Measurements from ENCODE around the gene IFIT1.
A peak's percentile ranks its signal among the peaks of the same experiment; 100 is the strongest.
"Not testable (repeated sequence)": the region's sequence is repeated elsewhere in the genome, so short reads cannot be mapped to it uniquely, and the experiment has no call there.

IFIT1 gene

DNA sequence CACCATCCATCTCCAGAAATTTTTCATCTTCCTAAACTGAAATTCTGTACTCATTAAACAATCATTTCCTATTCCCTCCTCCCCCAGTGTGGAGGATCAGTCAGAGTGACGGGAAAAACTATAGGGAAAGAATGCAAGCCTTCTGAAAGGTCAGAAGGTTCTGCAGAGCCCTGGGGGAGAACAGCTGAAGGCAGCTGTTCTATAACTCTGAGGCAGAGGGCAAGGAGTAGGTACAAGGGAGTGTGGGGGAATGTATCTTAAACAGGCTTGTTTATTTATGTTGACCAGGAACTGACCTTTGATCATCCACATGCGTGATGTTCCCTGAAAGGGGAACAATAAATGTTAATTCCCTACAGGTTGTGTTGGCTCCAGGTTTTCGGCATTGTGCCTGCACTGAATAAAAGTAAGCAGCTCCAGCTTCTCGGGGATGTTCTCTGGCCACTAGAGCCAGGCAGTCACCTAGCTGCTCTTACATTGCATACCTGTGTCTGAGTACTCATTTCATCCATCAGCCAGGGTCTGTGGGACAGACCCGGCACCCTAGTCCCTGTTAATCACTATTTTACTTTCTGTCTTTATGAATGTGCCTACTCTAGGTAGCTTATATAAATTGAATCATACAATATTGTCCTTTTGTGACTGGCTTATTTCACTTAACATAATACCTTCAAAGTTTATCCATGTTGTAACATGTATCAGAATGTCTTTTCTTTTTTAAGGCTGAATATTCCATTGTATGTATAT, 5.8 kb downstream of the IFIT1 start:
- DNase-seq (ENCODE audit: low spot score): no peak

- DNase-seq (ENCODE audit: low spot score): no peak
These were observed 7.5 kb downstream of the IFIT1 start for GRCh38 chr10:89399956-89400355.

DNA sequence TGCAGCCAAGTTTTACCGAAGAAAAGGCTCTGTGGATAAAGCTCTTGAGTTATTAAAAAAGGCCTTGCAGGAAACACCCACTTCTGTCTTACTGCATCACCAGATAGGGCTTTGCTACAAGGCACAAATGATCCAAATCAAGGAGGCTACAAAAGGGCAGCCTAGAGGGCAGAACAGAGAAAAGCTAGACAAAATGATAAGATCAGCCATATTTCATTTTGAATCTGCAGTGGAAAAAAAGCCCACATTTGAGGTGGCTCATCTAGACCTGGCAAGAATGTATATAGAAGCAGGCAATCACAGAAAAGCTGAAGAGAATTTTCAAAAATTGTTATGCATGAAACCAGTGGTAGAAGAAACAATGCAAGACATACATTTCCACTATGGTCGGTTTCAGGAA, 10.6 kb downstream of the IFIT1 start:
- DNase-seq (ENCODE audit: low spot score): no peak

GRCh38 chr10:89404104-89405047, 12.0 kb downstream of the IFIT1 start:
- no peak for DNase-seq (ENCODE audit: low spot score)

DNA sequence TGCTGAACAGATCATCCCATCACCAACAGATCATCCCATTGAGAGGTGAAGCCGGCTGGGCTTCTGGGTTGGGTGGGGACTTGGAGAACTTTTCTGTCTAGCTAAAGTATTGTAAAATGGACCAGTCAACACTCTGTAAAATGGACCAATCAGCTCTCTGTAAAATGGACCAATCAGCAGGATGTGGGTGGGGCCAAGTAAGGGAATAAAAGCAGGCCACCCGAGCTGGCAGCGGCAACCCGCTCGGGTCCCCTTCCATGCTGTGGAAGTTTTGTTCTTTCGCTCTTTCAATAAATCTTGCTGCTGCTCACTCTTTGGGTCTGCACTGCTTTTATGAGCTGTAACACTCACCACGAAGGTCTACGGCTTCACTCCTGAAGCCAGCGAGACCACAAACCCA, 13.8 kb downstream of the IFIT1 start:
- DNase-seq (ENCODE audit: low spot score): not testable (repeated sequence)

DNA sequence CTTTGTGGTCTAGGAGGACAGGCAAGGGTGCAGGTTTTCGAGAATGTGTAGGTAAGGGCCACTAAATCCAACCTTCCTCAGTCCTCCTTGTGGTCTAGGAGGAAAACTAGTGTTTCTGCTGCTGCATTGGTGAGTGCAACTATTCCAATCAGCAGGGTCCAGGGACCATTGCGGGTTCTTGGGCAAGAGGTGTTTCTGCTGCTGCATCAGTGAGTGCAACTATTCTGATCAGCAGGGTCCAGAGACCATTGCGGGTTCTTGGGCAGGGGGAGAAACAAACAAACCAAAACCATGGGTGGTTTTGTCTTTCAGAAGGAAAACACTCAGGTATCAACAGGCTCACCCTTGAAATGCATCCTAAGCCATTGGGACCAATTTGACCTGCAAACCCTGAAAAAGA, 15.4 kb downstream of the IFIT1 start:
- not testable (repeated sequence) for DNase-seq (ENCODE audit: low spot score)

DNA sequence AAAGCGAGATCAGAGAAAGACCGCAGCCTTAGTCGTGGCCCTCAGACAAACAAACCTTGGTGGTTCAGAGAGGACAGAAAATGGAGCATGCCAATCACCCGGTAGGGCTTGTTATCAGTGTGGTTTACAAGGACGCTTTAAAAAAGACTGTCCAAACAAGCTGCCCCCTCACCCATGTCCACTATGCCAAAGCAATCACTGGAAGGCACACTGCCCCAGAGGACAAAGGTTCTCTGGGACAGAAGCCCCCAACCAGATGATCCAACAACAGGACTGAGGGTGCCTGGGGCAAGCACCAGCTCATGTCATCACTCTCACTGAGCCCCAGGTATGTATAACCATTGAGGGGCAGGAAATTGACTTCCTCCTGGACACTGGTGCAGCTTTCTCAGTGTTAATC, 16.9 kb downstream of the IFIT1 start:
- DNase-seq (ENCODE audit: low spot score): not testable (repeated sequence)

DNA sequence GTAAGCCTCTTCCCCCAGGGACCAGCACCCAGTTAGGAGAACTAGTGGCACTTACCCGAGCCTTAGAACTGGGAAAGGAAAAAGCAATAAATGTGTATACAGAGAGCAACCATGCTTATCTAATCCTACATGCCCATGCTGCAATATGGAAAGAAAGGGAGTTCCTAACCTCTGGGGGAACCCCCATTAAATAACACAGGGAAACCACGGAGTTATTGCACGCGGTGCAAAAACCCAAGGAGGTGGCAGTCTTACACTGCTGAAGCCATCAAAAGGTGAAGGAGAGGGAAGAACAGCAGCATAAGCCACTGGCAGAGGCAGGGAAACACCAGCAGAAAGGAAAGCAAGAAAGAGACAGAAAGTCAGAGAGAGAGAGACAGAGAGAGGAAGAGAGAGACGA, 18.1 kb downstream of the IFIT1 start:
- DNase-seq (ENCODE audit: low spot score): not testable (repeated sequence)

- DNase-seq (ENCODE audit: low spot score): not testable (repeated sequence)
These were observed 18.7 kb downstream of the IFIT1 start for GRCh38 chr10:89411135-89411534.

GRCh38 chr10:89412276-89412675, 19.9 kb downstream of the IFIT1 start:
- DNase-seq (ENCODE audit: low spot score): not testable (repeated sequence)

DNA sequence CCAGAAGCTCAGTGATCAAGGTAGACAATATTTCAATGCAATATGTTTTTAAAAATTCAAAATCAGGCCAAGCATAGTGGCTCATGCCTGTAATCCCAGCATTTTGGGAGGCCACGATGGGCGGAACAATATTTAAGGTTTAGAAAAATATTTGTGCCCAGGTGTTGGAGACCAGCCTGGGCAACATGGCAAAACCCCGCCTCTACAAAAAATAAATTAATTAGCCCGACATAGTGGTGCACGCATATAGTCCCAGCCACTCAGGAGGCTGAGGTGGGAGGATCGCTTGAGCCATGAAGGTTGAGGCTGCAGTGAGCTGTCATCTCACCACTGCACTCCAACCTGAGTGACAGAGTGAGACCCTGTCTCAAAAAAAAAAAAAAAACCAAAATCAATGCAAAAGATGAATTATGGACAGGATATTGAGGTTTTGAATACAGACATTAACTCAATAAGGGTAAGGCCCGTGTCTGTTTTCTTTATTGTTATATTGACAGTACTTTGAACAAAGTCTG, 21.0 kb downstream of the IFIT1 start:
- DNase-seq (ENCODE audit: low spot score): no peak

DNA sequence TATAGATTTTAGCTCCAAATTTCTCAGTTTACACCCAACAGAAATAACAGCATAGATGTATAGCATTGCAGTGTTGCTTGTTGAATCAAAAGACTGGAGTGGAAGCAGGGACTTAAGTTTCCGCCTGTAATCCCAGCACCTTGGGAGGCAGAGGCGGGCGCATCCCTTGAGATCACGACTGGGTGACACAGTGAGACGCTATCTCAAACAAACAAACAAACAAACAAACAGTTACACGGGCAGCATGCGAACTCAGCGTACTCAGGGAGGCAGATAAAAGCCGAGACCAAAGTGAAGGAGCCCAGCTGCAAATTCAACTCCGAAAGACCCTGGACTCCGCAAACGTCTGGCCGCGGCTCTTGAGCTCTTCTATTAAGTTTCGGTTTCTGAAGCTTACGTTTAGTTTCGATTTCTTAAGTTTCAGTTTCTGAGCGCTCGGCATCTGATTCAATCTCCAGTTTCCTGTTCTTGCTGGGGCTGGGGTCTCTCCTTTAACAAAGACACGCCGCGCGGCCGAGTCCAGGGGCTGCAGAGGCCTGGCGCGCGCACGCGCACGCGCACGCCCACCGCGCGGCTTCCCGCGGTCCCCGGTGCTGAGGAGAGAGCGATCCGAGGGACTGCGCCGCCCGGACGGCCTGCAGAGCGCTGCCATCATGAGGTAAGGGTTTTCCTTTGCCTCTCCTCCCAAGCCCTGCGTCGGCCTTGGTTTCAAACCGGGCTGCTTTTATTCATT, 21.9 kb downstream of the IFIT1 start, which contains the start of gene IFIT5:
Gene IFIT5 (plus strand): TSS at position 423 of the 733 bp plus-strand sequence. CDS start 231 bp downstream, at position 654.
- peak; percentile 76 for DNase-seq (ENCODE audit: low spot score)

- peak; percentile 61 for DNase-seq (ENCODE audit: low spot score)
These were observed 22.7 kb downstream of the IFIT1 start for GRCh38 chr10:89414879-89415821.

DNA sequence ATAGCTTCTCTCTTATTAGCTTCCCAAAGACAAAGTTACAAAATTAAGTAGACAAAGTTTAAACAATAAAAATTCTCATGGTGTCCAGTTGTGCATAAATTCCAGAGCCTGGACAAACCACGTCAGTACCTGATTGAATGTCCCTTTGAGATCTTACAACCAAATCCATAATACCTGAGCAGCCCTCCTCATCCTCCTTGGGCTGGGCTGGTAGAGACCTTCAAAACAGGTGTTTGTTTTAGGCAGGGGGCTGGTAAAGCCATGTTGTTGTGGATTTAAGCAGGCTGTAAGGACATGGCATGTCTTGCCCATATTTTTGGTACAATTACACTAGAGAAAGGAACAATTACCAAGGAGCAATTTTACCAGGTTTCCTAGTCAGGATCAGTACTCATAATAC, 24.0 kb downstream of the IFIT1 start:
- DNase-seq (ENCODE audit: low spot score): no peak

DNA sequence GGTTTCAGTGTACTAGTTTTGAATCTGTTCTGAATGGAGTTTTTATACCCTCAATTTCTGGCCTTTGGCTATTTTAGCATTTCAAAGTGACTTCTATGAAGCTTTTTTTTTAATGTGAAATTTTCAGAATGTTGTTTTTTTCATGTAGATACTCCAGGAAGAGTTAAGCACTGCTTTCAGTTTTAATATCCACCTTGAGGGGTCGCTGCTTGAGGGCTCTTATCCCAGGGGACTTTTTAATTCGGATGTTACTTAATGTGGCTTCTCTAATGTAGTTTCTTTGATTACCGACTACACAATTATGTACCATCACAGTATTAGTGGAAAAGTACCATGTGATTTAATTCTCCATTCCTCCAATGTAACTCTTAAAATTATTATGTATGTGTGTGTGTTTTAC, 27.1 kb downstream of the IFIT1 start:
- DNase-seq (ENCODE audit: low spot score): no peak

GRCh38 chr10:89421018-89421476, 28.6 kb downstream of the IFIT1 start:
- no peak for DNase-seq (ENCODE audit: low spot score)

DNA sequence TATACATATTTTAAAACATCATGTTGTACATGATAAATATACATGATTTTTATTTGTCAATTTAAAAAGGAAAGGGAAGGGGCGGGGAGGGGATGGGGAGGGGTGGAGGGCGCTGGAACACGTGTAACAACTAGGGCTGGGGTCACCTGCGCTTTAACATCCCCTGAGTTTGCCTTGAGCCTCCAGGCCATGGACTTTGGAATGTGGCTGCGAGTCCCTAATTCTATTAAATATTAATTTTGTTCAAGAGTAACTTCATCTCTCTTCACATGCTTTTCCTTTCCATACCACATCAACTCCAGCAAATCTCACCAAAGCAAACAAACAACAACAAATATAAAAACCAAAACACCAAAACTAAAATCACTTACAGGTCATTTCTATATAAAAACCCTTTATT, 32.6 kb downstream of the IFIT1 start:
- no peak for DNase-seq (ENCODE audit: low spot score)

DNA sequence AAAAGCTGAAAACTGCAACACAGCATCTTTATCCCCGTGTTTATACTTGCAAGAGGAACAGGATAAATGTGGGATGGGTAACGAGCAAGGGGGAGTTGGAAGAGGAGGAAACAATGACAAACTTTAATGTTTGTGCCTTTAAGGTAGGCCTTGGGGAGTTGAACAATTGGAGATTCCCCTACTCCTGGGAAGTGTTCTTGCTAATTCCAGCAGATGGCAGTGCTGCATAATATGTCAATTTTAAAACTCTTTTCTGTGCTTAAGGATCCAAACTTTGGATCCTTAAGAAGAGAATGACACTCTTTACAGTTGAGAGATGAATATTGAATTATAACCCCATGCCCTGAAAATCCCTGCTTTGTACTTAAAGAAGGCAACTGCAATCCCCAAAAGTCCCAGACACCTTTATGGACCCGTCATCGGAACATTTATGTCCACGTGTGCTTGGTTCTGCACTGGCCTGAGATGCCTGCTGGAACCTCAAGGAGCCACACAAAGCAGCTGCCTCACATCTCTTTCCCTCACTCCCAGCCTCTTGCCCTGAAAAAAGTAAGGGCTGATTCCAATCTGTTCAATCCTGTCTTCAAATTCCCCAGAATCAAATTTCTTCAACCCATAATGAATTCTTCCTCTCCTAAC, 33.9 kb downstream of the IFIT1 start:
- DNase-seq (ENCODE audit: low spot score): peak; percentile 66

DNA sequence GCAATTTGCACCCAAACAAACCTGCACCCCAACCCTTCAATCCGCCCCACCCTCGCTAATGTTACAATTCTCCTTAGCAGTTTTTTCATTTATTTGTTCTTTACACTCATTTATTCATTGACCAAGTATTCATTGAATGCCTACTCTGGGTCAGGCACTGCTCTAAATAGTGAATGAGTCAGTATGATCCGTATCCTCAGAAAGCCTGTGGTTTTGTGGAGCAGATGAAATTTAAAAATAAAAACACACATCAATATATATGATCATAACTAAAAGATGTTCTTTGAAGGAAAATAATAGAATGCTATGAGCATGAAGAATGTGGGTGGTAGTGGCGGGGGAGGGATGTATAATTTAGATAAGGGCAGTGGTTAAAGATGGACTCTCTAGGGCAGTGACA, 35.2 kb downstream of the IFIT1 start:
- peak; percentile 71 for DNase-seq (ENCODE audit: low spot score)

- DNase-seq (ENCODE audit: low spot score): no peak
These were observed 36.5 kb downstream of the IFIT1 start for GRCh38 chr10:89428877-89429276.

Data from AG08395 (cell line).